ENCODE results near the gene HMOX1. TPM values are rescaled to one million over a fixed set of nuclear protein-coding genes. Genes with fewer than 3 reads are reported as not detected.

HMOX1 gene
- 1 to 10 TPM; 4.9 to 7.3 TPM for total RNA-seq

DNA sequence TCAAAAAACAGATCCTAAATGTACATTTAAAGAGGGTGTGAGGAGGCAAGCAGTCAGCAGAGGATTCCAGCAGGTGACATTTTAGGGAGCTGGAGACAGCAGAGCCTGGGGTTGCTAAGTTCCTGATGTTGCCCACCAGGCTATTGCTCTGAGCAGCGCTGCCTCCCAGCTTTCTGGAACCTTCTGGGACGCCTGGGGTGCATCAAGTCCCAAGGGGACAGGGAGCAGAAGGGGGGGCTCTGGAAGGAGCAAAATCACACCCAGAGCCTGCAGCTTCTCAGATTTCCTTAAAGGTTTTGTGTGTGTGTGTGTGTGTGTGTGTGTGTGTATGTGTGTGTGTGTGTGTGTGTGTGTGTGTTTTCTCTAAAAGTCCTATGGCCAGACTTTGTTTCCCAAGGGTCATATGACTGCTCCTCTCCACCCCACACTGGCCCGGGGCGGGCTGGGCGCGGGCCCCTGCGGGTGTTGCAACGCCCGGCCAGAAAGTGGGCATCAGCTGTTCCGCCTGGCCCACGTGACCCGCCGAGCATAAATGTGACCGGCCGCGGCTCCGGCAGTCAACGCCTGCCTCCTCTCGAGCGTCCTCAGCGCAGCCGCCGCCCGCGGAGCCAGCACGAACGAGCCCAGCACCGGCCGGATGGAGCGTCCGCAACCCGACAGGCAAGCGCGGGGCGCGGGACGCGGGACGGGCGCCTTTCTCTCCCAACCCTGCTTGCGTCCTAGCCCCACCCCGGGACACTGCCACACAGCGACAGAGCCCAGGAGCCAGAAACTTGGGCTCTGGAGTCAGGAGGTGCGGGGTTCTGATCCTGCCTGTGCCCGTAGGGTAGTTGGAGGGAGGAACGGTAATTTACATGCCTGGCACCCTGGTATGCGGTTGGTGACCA is at the start of gene HMOX1:
TSS of gene HMOX1 (plus strand) at position 560 of the 887 bp plus-strand sequence. CDS start at position 638, 78 bp downstream.
- Mint-ChIP-seq H3K27ac (peak within 1 kb of the TSS; percentile 71 to 82), H3K36me3 (no peaks in the 10 kb centered on the region), H3K4me1 (ENCODE audit: low read depth in 2 of 2) (peaks cover 22 to 27% of the 10 kb centered on the region in 2 donors), H3K27me3 (no peaks in the 10 kb centered on the region), H3K4me3 (peak within 1 kb of the TSS; percentile 79), H3K9me3 (no peaks in the 10 kb centered on the region)
- DNase-seq (ENCODE audit: low spot score) (peak; percentile 90), ATAC-seq (peak; percentile 96)

DNA sequence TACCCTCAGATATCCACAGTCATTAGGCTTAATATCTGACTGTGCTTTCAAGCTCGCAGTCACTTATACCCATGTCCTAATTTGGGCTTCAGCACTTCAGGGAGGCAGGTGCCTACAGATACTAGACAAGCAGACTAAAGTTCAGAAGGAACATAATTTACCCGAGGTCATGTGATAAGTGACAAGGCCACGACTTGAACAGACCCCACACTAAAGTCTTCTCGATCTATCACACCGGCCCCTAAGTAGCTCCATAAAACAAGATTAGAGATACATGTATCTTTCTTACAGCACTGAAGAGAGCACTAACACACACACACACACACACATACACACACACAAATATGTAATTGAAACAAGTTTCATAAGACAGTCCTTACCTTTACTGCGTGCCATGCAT is 48.6 kb upstream of the HMOX1 start:
- Mint-ChIP-seq H3K36me3 (no peaks in the 10 kb centered on the region), H3K9me3 (no peaks in the 10 kb centered on the region), H3K4me3 (no peak overlapping the region), H3K27me3 (no peaks in the 10 kb centered on the region), H3K4me1 (ENCODE audit: low read depth in 2 of 2) (peaks cover 6 to 7% of the 10 kb centered on the region in 2 donors), H3K27ac (no peak overlapping the region)
- ATAC-seq (no peak), DNase-seq (ENCODE audit: low spot score) (no peak)

DNA sequence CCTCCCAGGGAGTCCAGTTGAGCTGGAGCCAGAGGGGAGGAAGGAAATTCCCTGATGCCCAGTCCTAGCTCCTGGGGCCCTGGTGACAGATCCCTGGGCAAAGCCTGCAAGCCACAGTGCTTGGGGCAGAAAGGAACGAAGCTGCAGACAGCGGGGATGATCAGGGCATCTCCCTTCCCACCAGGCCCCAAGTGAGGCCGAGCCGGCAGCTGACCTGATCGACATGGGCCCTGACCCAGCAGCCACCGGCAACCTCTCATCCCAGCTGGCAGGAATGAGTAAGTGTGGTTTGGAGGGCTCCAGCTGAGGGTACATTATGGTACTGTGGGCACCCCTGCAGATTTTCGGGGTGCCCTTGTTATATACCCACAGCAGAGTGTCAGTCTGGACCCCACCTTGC is 47.7 kb upstream of the HMOX1 start:
- ATAC-seq (no peak), DNase-seq (ENCODE audit: low spot score) (no peak)
- Mint-ChIP-seq H3K4me3 (no peak overlapping the region), H3K27ac (no peak overlapping the region), H3K27me3 (no peaks in the 10 kb centered on the region), H3K4me1 (ENCODE audit: low read depth in 2 of 2) (peaks cover 6 to 7% of the 10 kb centered on the region in 2 donors), H3K36me3 (no peaks in the 10 kb centered on the region), H3K9me3 (no peaks in the 10 kb centered on the region)

- Mint-ChIP-seq H3K27me3 (no peaks in the 10 kb centered on the region), H3K27ac (no peak overlapping the region), H3K4me1 (ENCODE audit: low read depth in 2 of 2) (peaks cover 6 to 7% of the 10 kb centered on the region in 2 donors), H3K4me3 (no peak overlapping the region), H3K9me3 (no peaks in the 10 kb centered on the region), H3K36me3 (no peaks in the 10 kb centered on the region)
- DNase-seq (ENCODE audit: low spot score) (no peak), ATAC-seq (no peak)
Measured at GRCh38 chr22:35334004-35334403, 46.9 kb upstream of the HMOX1 start.

DNA sequence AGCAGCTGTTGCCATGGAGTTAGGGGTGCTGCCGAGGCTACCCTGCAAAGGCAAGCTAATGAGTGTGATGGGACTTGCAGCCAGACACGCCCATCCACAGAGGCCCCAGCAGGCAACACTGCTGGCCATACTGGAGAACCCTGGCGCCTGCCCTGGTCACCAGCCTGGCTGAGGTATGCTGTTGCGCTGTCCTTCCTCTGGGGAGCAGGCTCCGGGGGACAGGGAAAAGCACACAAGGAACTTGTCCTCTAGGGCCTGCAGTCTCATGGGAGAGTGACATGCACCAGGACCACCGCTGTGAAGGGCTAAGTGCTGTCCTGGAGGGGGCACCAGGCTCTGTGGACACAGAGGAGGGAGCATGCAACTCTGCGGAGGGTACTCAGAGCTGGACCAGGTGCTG is 45.4 kb upstream of the HMOX1 start:
- H3K4me1 Mint-ChIP-seq (ENCODE audit: low read depth in 2 of 2) = peaks cover 2 to 3% of the 10 kb centered on the region in 2 donors
- ATAC-seq (no peak), DNase-seq (ENCODE audit: low spot score) (no peak)
- H3K4me3 Mint-ChIP-seq = no peak overlapping the region
- H3K36me3 Mint-ChIP-seq = no peaks in the 10 kb centered on the region
- H3K9me3 Mint-ChIP-seq = no peaks in the 10 kb centered on the region
- H3K27ac Mint-ChIP-seq = no peak overlapping the region
- no peaks in the 10 kb centered on the region for H3K27me3 Mint-ChIP-seq

DNA sequence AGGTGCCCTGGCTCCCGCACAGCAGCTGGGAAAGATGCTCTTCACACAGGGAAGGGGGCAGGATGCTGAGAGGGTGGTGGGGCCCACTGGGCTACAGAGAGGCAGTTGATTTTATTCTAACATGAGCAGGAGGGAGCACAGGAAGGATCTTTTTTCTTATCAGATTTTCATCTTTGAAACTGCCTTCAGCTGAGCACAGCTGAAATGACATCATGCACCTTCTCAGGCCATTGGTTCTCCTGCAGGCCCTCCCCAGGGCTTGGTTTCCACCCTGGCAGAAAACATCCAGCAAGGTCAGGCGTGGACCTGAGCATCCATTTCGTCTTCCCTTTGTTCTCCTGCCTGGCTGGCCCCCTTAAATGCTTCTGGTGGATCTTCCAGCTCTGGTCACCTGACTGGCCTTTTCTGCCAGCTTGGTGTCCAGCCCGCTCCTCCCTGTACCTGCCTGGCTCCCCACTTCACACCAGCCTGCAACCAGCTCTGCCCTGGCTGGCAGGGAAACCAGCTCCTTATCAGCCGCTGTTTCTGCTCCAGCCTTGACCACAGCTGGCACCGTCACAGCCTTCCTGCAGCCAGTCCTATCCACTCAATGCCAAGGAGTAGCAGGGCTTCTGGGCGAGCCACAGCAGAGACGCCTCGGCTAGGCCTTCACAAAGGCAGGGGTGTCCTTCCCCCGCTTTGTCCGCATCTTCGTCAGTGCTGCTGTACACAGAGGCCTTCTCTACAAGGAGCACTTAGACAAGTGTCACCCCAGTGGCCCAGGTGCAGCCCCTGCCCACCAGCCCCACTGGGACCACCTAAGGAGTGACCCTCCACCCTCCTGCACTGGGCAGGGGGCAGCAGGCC is 44.7 kb upstream of the HMOX1 start:
- ATAC-seq = no peak
- no peak overlapping the region for H3K4me3 Mint-ChIP-seq

GRCh38 chr22:35337932-35338331 is 43.0 kb upstream of the HMOX1 start:
- Mint-ChIP-seq H3K27ac (no peak overlapping the region), H3K9me3 (no peaks in the 10 kb centered on the region), H3K4me3 (no peak overlapping the region), H3K36me3 (no peaks in the 10 kb centered on the region), H3K27me3 (no peaks in the 10 kb centered on the region), H3K4me1 (ENCODE audit: low read depth in 2 of 2) (no peaks in the 10 kb centered on the region)
- ATAC-seq = no peak
- no peak for DNase-seq (ENCODE audit: low spot score)

More for the DNA sequence above, 44.7 kb upstream of the HMOX1 start:
- no peaks in the 10 kb centered on the region for H3K36me3 Mint-ChIP-seq
- H3K9me3 Mint-ChIP-seq = no peaks in the 10 kb centered on the region
- no peak for DNase-seq (ENCODE audit: low spot score)
- no peaks in the 10 kb centered on the region for H3K4me1 Mint-ChIP-seq (ENCODE audit: low read depth in 2 of 2)
- no peak overlapping the region for H3K27ac Mint-ChIP-seq
- H3K27me3 Mint-ChIP-seq = no peaks in the 10 kb centered on the region

DNA sequence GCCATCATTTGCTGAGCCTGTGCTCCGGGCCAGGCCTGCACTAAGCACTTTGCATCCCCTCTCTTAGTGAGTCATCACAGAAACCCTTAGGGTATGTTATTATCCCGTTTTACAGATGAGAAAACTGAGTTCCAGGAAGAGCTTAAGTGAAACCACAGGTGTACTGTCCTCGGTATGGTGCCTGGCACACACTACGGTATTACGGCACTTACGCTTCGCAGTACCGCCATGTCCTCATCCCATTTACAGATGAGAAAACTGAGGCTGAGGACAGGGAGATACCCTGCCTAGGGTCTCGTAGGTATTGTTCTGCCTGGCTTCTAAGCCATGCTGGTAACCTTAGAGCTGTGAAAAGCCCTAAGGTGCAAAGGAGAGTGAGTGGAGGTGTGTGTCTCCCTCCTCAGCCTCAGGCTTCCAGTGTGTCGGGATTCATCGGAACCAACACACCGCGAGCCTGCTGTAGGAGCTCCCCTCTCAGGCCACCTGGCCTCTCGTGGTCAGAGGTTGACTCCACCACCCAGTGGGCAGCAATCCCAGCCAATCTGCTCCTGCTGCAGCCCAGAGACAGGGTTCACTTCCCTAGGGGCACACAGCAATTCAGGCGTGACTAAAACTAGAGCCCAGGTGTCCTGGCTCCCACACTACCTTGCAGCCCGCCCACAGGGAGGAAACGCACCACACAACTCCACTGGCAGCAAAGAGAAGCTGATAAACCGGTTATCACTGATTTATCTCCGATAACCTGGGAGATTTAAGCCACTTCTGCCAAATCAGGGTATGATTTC is 39.6 kb upstream of the HMOX1 start:
- no peak for ATAC-seq
- no peaks in the 10 kb centered on the region for H3K4me1 Mint-ChIP-seq (ENCODE audit: low read depth in 2 of 2)
- H3K9me3 Mint-ChIP-seq = no peaks in the 10 kb centered on the region
- H3K36me3 Mint-ChIP-seq = no peaks in the 10 kb centered on the region
- DNase-seq (ENCODE audit: low spot score) = no peak
- no peak overlapping the region for H3K27ac Mint-ChIP-seq
- no peak overlapping the region for H3K4me3 Mint-ChIP-seq
- no peaks in the 10 kb centered on the region for H3K27me3 Mint-ChIP-seq

GRCh38 chr22:35342390-35342789 is 38.5 kb upstream of the HMOX1 start:
- Mint-ChIP-seq H3K27ac (no peak overlapping the region), H3K4me1 (ENCODE audit: low read depth in 2 of 2) (no peaks in the 10 kb centered on the region), H3K27me3 (no peaks in the 10 kb centered on the region), H3K4me3 (no peak overlapping the region), H3K9me3 (no peaks in the 10 kb centered on the region), H3K36me3 (no peaks in the 10 kb centered on the region)
- DNase-seq (ENCODE audit: low spot score) = no peak
- ATAC-seq = no peak

GRCh38 chr22:35343664-35344550 is 37.0 kb upstream of the HMOX1 start:
- H3K27me3 Mint-ChIP-seq = no peaks in the 10 kb centered on the region

GRCh38 chr22:35344956-35345690 is 35.8 kb upstream of the HMOX1 start:
- DNase-seq (ENCODE audit: low spot score) (no peak), ATAC-seq (no peak)
- H3K4me1 Mint-ChIP-seq (ENCODE audit: low read depth in 2 of 2) = no peaks in the 10 kb centered on the region
- no peaks in the 10 kb centered on the region for H3K9me3 Mint-ChIP-seq
- H3K27ac Mint-ChIP-seq = no peak overlapping the region
- H3K27me3 Mint-ChIP-seq = no peaks in the 10 kb centered on the region
- H3K4me3 Mint-ChIP-seq = no peak overlapping the region
- H3K36me3 Mint-ChIP-seq = no peaks in the 10 kb centered on the region

More at GRCh38 chr22:35343664-35344550, 37.0 kb upstream of the HMOX1 start:
- no peaks in the 10 kb centered on the region for H3K9me3 Mint-ChIP-seq
- no peaks in the 10 kb centered on the region for H3K4me1 Mint-ChIP-seq (ENCODE audit: low read depth in 2 of 2)
- H3K27ac Mint-ChIP-seq = no peak overlapping the region
- H3K4me3 Mint-ChIP-seq = no peak overlapping the region
- ATAC-seq (peak in 1 of 2 donors; percentile 15), DNase-seq (ENCODE audit: low spot score) (no peak)
- H3K36me3 Mint-ChIP-seq = no peaks in the 10 kb centered on the region

DNA sequence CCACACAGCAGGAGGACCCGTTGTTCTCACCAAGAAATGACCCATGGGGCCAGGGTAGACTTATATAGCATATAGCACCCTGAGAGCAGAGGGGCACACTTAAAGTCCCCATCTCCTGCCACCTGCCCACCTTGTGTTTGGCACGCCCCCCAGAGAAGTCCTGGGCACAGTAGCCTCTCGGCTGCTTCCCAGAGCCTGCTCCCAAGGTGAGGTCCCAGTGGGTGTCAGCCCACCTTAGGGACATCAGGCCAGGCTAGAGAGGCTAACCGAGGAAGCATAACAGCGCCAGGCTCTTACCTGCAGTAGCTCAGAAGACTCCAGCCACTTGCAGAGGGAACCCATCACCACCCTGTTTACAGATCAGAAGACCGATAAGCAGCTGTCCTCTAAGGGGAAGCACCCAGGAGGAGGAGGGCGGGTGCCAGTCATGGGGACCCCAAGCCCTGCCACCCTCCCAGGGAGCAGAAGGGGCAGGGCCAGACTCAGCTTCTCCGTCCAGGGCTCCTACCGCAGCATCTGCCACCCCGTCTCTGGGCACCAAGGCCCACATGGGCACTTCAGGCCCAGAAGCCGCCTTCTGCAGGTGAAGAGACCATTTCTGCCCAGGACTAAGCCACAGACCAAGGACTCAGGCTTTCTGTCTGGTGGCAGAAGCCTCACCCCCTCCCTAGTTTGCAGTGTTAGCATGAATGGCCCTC is 34.9 kb upstream of the HMOX1 start:
- DNase-seq (ENCODE audit: low spot score) (no peak), ATAC-seq (no peak)
- Mint-ChIP-seq H3K4me3 (no peak overlapping the region), H3K36me3 (no peaks in the 10 kb centered on the region), H3K4me1 (ENCODE audit: low read depth in 2 of 2) (peaks cover 3 to 6% of the 10 kb centered on the region in 2 donors), H3K27me3 (no peaks in the 10 kb centered on the region), H3K27ac (no peak overlapping the region), H3K9me3 (no peaks in the 10 kb centered on the region)

All from natural killer cell treated with Interleukin-12 subunit alpha and Interleukin-12 subunit beta and Interleukin-15 and Interleukin-18, amount 100 ng/mL, for 72 hours (primary cell).